ENCODE data around the gene KDM4C. TPM values are rescaled to one million over a fixed set of nuclear protein-coding genes. Genes with fewer than 3 reads are reported as not detected.

Gene KDM4C
- polyA plus RNA-seq, 1 donor (not counting 4 experiments of a cell fraction or from before 2014, with no cell fraction given) = 17.2 TPM

GRCh38 chr9:7105095-7105494, 347.3 kb downstream of the KDM4C start:
- H4K20me1 ChIP-seq (ENCODE audit: control insufficient read depth, extremely low read depth, insufficient read depth, low read length) = no peaks in the 10 kb centered on the region
- peaks cover 4% of the 10 kb centered on the region for H3K4me1 ChIP-seq (ENCODE audit: control insufficient read depth, extremely low read depth, insufficient read depth, low read length)
- peaks cover 3% of the 10 kb centered on the region for H3K9me3 ChIP-seq (ENCODE audit: control insufficient read depth, low read depth, low read length)
- no peak overlapping the region for H3K4me3 ChIP-seq (ENCODE audit: control insufficient read depth in 2 of 3, extremely low read depth in 1 of 3, insufficient read depth in 2 of 3, low read depth in 1 of 3, low read length in 3 of 3)
- no peaks in the 10 kb centered on the region for H3K27me3 ChIP-seq (ENCODE audit: control insufficient read depth, extremely low read depth, insufficient read depth, low read length)
- dilution Hi-C loops (cut with MboI; ENCODE audit: extremely low pct_ligation_motif_present, low sequenced_read_pairs) = no loop called here
- no peak overlapping the region for H3K4me2 ChIP-seq (ENCODE audit: control insufficient read depth, extremely low read depth, insufficient read depth, low read depth, low read length)
- H3K79me2 ChIP-seq (ENCODE audit: control insufficient read depth, insufficient read depth, low read length) = no peaks in the 10 kb centered on the region
- no peak overlapping the region for H3K27ac ChIP-seq (ENCODE audit: control insufficient read depth, insufficient read depth, low read length)
- DNase-seq (ENCODE audit: low read depth, low spot score) (no peak), FAIRE-seq (no peak)
- no peak overlapping the region for H3K9ac ChIP-seq (ENCODE audit: control insufficient read depth, extremely low read depth, insufficient read depth, low read length)
- H3K9me1 ChIP-seq (ENCODE audit: control insufficient read depth, extremely low read depth, insufficient read depth, low read length) = no peaks in the 10 kb centered on the region
- no peak overlapping the region for H2AFZ ChIP-seq (ENCODE audit: control insufficient read depth, low read length)
- H3K36me3 ChIP-seq (ENCODE audit: control insufficient read depth in 2 of 2, extremely low read depth in 1 of 2, insufficient read depth in 2 of 2, low read length in 2 of 2) = peaks cover 2 to 6% of the 10 kb centered on the region in 2 experiments
- TF ChIP-seq EZH2 (IDR thresholded peaks at IDR 0.05; ENCODE audit: low read length) = no peak

GRCh38 chr9:7108936-7109335, 351.2 kb downstream of the KDM4C start:
- no peak for TF ChIP-seq EZH2 (IDR thresholded peaks at IDR 0.05; ENCODE audit: low read length)
- no peak for TF ChIP-seq CTCF (optimal IDR thresholded peaks at IDR 0.05 in 1 of 3, IDR thresholded peaks at IDR 0.05 in 1 of 3, conservative IDR thresholded peaks at IDR 0.05 in 1 of 3; ENCODE audit: extremely low read depth in 1 of 3, insufficient read depth in 2 of 3, low read length in 3 of 3)
- dilution Hi-C loops (cut with MboI; ENCODE audit: extremely low pct_ligation_motif_present, low sequenced_read_pairs) = no loop called here
- H3K9me3 ChIP-seq (ENCODE audit: control insufficient read depth, low read depth, low read length) = peaks cover 1% of the 10 kb centered on the region
- DNase-seq (ENCODE audit: low read depth, low spot score) (no peak), FAIRE-seq (no peak)
- H3K36me3 ChIP-seq (ENCODE audit: control insufficient read depth in 2 of 2, extremely low read depth in 1 of 2, insufficient read depth in 2 of 2, low read length in 2 of 2) = peaks cover 2% of the 10 kb centered on the region in 2 experiments
- H3K79me2 ChIP-seq (ENCODE audit: control insufficient read depth, insufficient read depth, low read length) = no peaks in the 10 kb centered on the region
- H3K27me3 ChIP-seq (ENCODE audit: control insufficient read depth, extremely low read depth, insufficient read depth, low read length) = no peaks in the 10 kb centered on the region
- H3K4me3 ChIP-seq (ENCODE audit: control insufficient read depth in 2 of 3, extremely low read depth in 1 of 3, insufficient read depth in 2 of 3, low read depth in 1 of 3, low read length in 3 of 3) = no peak overlapping the region
- no peaks in the 10 kb centered on the region for H3K4me1 ChIP-seq (ENCODE audit: control insufficient read depth, extremely low read depth, insufficient read depth, low read length)
- no peaks in the 10 kb centered on the region for H3K9me1 ChIP-seq (ENCODE audit: control insufficient read depth, extremely low read depth, insufficient read depth, low read length)
- no peaks in the 10 kb centered on the region for H4K20me1 ChIP-seq (ENCODE audit: control insufficient read depth, extremely low read depth, insufficient read depth, low read length)
- H3K4me2 ChIP-seq (ENCODE audit: control insufficient read depth, extremely low read depth, insufficient read depth, low read depth, low read length) = no peak overlapping the region
- H3K27ac ChIP-seq (ENCODE audit: control insufficient read depth, insufficient read depth, low read length) = no peak overlapping the region
- no peak overlapping the region for H2AFZ ChIP-seq (ENCODE audit: control insufficient read depth, low read length)
- no peak overlapping the region for H3K9ac ChIP-seq (ENCODE audit: control insufficient read depth, extremely low read depth, insufficient read depth, low read length)

- Histone ChIP-seq H3K27me3 (ENCODE audit: control insufficient read depth, extremely low read depth, insufficient read depth, low read length) (no peaks in the 10 kb centered on the region), H3K9me3 (ENCODE audit: control insufficient read depth, low read depth, low read length) (no peaks in the 10 kb centered on the region), H3K79me2 (ENCODE audit: control insufficient read depth, insufficient read depth, low read length) (no peaks in the 10 kb centered on the region), H3K27ac (ENCODE audit: control insufficient read depth, insufficient read depth, low read length) (no peak overlapping the region), H3K4me3 (ENCODE audit: control insufficient read depth in 2 of 3, extremely low read depth in 1 of 3, insufficient read depth in 2 of 3, low read depth in 1 of 3, low read length in 3 of 3) (no peak overlapping the region), H3K9me1 (ENCODE audit: control insufficient read depth, extremely low read depth, insufficient read depth, low read length) (no peaks in the 10 kb centered on the region), H3K4me2 (ENCODE audit: control insufficient read depth, extremely low read depth, insufficient read depth, low read depth, low read length) (no peak overlapping the region), H3K4me1 (ENCODE audit: control insufficient read depth, extremely low read depth, insufficient read depth, low read length) (no peaks in the 10 kb centered on the region), H4K20me1 (ENCODE audit: control insufficient read depth, extremely low read depth, insufficient read depth, low read length) (no peaks in the 10 kb centered on the region), H3K9ac (ENCODE audit: control insufficient read depth, extremely low read depth, insufficient read depth, low read length) (no peak overlapping the region), H3K36me3 (ENCODE audit: control insufficient read depth in 2 of 2, extremely low read depth in 1 of 2, insufficient read depth in 2 of 2, low read length in 2 of 2) (no peaks in the 10 kb centered on the region), H2AFZ (ENCODE audit: control insufficient read depth, low read length) (no peak overlapping the region)
- DNase-seq (ENCODE audit: low read depth, low spot score) (no peak), FAIRE-seq (no peak)
- TF ChIP-seq EZH2 (IDR thresholded peaks at IDR 0.05; ENCODE audit: low read length) (no peak), CTCF (optimal IDR thresholded peaks at IDR 0.05 in 1 of 3, IDR thresholded peaks at IDR 0.05 in 1 of 3, conservative IDR thresholded peaks at IDR 0.05 in 1 of 3; ENCODE audit: extremely low read depth in 1 of 3, insufficient read depth in 2 of 3, low read length in 3 of 3) (no peak)
- dilution Hi-C loops (cut with MboI; ENCODE audit: extremely low pct_ligation_motif_present, low sequenced_read_pairs) = no loop called here
Measured at GRCh38 chr9:7111413-7111812, 353.6 kb downstream of the KDM4C start.
